ENCODE measurements around the gene DAAM2. TPM values are rescaled to one million over a fixed set of nuclear protein-coding genes. Genes with fewer than 3 reads are reported as not detected.

DAAM2 gene
- total and polyA plus RNA-seq, 12 donors: 6.0 to 25.9 (median 12.2) TPM

- Histone ChIP-seq H3K4me1 (peaks cover 3 to 54% (median 39%) of the 10 kb centered on the region in 9 donors), H3K4me3 (no peak overlapping the region), H3K27me3 (no peaks in the 10 kb centered on the region), H3K27ac (no peak overlapping the region), H3K9me3 (no peaks in the 10 kb centered on the region), H3K36me3 (peaks cover 0 to 57% (median 8%) of the 10 kb centered on the region in 9 donors)
- ATAC-seq (no peak), DNase-seq (no peak)
- TF ChIP-seq CTCF (IDR thresholded peaks at IDR 0.05): no peak
- 92 to 94% methylated on average over 3 of the region's 3 CpGs for WGBS, 2 donors
- intact Hi-C loops (cut with DNase I): no loop called here
These were observed 133.7 kb downstream of the DAAM2 start for GRCh38 chr6:39925931-39926290.

- Histone ChIP-seq H3K27me3 (no peaks in the 10 kb centered on the region), H3K4me1 (peaks cover 3 to 62% (median 47%) of the 10 kb centered on the region in 9 donors), H3K27ac (peak overlapping the region in 5 of 10 donors; percentile 10 to 56 (median 27)), H3K9me3 (no peaks in the 10 kb centered on the region), H3K4me3 (no peak overlapping the region), H3K36me3 (peaks cover 0 to 50% (median 6%) of the 10 kb centered on the region in 9 donors)
- DNase-seq (no peak), ATAC-seq (no peak)
- TF ChIP-seq CTCF (IDR thresholded peaks at IDR 0.05): no peak
- WGBS, 2 donors: 67 to 68% methylated on average over 3 of the region's 3 CpGs
- intact Hi-C loops (cut with DNase I): no loop called here
These were observed 134.5 kb downstream of the DAAM2 start for GRCh38 chr6:39926668-39927067.

DNA sequence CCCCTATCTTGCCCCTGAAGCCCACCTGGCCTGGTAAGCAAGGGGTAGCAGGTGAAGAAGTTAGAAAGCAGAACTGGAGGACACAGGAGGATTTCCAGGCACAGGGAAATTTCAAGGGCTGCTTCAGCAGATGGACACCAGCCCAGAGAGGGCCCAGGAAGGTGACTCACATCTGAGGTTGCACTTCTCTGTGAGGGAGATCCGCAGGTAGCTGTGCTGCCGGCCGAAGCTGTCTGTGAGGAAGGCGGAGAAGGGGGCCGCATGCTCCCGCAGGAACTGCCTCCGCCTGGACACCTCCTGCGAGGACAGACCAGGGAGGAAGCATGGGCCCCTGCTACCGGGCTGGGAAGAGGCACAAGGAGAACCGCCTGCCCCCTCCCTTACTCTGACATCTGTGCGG is 135.0 kb downstream of the DAAM2 start:
- intact Hi-C loops (cut with DNase I): no loop called here
- WGBS, 2 donors: 81 to 87% methylated on average over 11 of the region's 11 CpGs
- H3K4me1 ChIP-seq: peaks cover 3 to 67% (median 52%) of the 10 kb centered on the region in 9 donors
- H3K9me3 ChIP-seq: no peaks in the 10 kb centered on the region
- no peak for DNase-seq
- H3K4me3 ChIP-seq: no peak overlapping the region
- peak overlapping the region in 7 of 10 donors; percentile 10 to 56 (median 27) for H3K27ac ChIP-seq
- peaks cover 0 to 45% (median 6%) of the 10 kb centered on the region in 9 donors for H3K36me3 ChIP-seq
- peak in 1 of 8 donors; percentile 30 for ATAC-seq
- TF ChIP-seq CTCF (IDR thresholded peaks at IDR 0.05): no peak
- H3K27me3 ChIP-seq: no peaks in the 10 kb centered on the region

- Histone ChIP-seq H3K36me3 (peaks cover 0 to 26% (median 0%) of the 10 kb centered on the region in 9 donors), H3K27me3 (peaks cover 0 to 7% (median 0%) of the 10 kb centered on the region in 7 donors), H3K9me3 (no peaks in the 10 kb centered on the region), H3K27ac (no peak overlapping the region), H3K4me1 (peaks cover 3 to 68% (median 44%) of the 10 kb centered on the region in 9 donors), H3K4me3 (no peak overlapping the region)
- ATAC-seq (no peak), DNase-seq (no peak)
- intact Hi-C loops (cut with DNase I): no loop called here
- TF ChIP-seq CTCF (IDR thresholded peaks at IDR 0.05): no peak
- whole genome bisulfite sequencing, 2 donors: 56 to 72% methylated on average over 9 of the region's 9 CpGs
These were observed 137.0 kb downstream of the DAAM2 start for GRCh38 chr6:39929039-39929732.
